ENCODE measurements around the gene THYN1.
"Not testable (repeated sequence)": the region's sequence is repeated elsewhere in the genome, so short reads cannot be mapped to it uniquely, and the experiment has no call there.

Gene THYN1

GRCh38 chr11:134253188-134253993, at the start of gene THYN1, which contains the start of gene ACAD8:
TSS of gene THYN1 (minus strand) at chr11:134253352. CDS start at chr11:134252882, 470 bp downstream.
TSS of gene ACAD8 (plus strand) at chr11:134253568. CDS start at chr11:134253601, 33 bp downstream.
- DNase-seq = peak; percentile 94

GRCh38 chr11:134294664-134295063, 41.5 kb upstream of the THYN1 start:
- DNase-seq = no peak

- no peak for DNase-seq
Measured at GRCh38 chr11:134293119-134294113, 40.3 kb upstream of the THYN1 start.

GRCh38 chr11:134292661-134293060, 39.5 kb upstream of the THYN1 start:
- no peak for DNase-seq

GRCh38 chr11:134291196-134291595, 38.0 kb upstream of the THYN1 start:
- DNase-seq = no peak

- DNase-seq = no peak
Measured at GRCh38 chr11:134290646-134291045, 37.5 kb upstream of the THYN1 start.

GRCh38 chr11:134289789-134290188, 36.6 kb upstream of the THYN1 start:
- no peak for DNase-seq

- DNase-seq = no peak
Measured at GRCh38 chr11:134289167-134289566, 36.0 kb upstream of the THYN1 start.

- no peak for DNase-seq
Measured at GRCh38 chr11:134288486-134288885, 35.3 kb upstream of the THYN1 start.

GRCh38 chr11:134287561-134287960, 34.4 kb upstream of the THYN1 start:
- no peak for DNase-seq

GRCh38 chr11:134284349-134284748, 31.2 kb upstream of the THYN1 start:
- DNase-seq = not testable (repeated sequence)

GRCh38 chr11:134283461-134284230, 30.5 kb upstream of the THYN1 start:
- DNase-seq = no peak

GRCh38 chr11:134282121-134283045, 29.2 kb upstream of the THYN1 start:
- no peak for DNase-seq

- not testable (repeated sequence) for DNase-seq
Measured at GRCh38 chr11:134281635-134282034, 28.5 kb upstream of the THYN1 start.

GRCh38 chr11:134278356-134278755, 25.2 kb upstream of the THYN1 start:
- no peak for DNase-seq

GRCh38 chr11:134277183-134278001, 24.2 kb upstream of the THYN1 start:
- no peak for DNase-seq

- no peak for DNase-seq
Measured at GRCh38 chr11:134276396-134277182, 23.4 kb upstream of the THYN1 start.

- no peak for DNase-seq
Measured at GRCh38 chr11:134275534-134276395, 22.6 kb upstream of the THYN1 start, which contains the start of gene GLB1L3. TSS of gene GLB1L3 (plus strand) at chr11:134276379. CDS start at chr11:134276741, 362 bp downstream.

- DNase-seq = no peak
Measured at GRCh38 chr11:134275188-134275533, 22.0 kb upstream of the THYN1 start.
